NCI-H1436 treated with DMSO at 0.1 percent for 48 hours (cell line): ENCODE data around the gene ARFGAP2.

ENCODE experiments used
- DNase-seq: peaks from one replicate; lab custom pipeline; 2025; lab: John Stamatoyannopoulos, UW

Gene ARFGAP2

DNA sequence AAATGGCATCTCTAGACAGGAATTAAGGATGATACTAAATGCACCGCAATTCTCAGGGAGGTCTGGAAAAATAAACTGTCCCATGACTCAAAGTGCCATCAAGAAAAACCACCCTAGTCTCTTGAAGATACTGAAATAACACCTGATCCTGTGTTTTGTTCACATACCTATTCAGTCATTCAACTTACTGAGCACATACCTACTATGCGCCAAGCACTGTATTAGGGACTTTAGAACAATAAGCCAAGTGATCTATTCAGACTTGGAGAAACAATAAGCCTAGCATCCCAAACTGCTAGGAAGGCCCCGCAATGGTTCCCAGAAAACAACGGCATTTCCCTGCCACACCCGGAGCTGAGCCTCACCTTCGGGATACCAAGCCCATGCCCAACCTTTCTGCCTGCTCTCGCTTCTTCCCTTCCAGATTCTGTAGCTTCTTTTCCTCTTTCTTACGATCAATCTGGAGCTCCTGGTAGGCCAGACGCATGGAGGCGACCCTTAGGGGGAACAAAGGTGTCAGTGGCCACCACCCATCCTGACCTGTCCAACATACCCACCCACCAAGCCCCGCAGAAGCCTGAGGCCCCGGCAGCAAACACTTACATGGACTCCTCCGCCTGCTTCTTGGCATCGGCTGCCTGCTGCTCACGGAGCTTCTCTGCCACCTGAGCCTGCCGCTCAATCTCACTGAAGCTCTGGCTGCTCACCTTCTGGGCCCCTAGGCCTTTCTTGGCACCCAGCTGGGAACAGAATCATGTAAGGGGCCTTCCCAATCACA lies 5.4 kb downstream of the ARFGAP2 start:
- no peak for DNase-seq

DNA sequence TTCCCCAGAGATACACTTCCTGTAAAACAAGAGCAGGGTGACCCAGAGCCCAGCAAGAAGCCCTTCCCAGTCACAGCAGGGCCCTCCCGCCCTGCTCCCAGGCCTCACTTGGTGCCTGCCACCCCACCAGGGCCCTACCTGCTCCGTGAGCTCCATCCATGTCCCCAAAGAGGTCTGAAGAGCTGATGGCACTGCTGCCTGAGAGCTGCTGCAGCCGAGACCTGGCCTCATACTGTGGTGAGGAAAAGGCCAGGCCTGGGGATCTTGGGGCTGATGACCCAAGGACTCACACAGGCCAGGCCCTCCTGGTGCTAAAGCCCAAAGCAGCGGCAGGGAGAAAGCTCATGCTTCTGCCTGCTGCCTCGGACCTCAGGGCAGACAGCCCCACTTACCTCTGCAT lies 10.3 kb downstream of the ARFGAP2 start:
- no peak for DNase-seq

DNA sequence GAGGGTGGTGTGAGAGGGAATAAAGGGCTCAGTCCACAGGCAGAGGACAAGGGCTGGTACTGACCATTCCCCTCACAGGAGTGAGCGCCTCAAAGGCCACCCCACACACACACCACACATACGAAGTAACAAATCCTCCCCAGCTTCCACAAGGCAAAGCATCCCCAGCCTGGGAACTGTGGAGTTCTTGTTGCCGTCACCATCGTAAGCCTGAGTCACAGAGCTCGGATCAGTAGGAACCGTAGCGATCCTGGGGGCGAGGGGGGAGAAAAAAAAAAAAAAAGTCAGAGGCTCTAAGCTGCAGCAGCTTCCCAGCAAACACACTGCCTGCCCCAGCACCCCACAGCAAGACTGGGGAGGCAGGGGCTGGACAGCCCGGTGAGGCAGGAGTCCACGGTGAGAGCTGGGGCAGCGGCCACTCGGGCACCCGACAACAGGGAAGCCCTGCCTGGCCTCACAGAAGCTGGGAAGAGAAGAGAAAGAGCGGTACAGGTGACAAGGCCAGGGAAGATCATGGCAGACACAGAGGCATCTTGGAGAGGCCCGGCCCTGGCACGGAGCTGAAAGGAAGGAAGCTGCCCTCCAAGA lies 11.3 kb downstream of the ARFGAP2 start:
- no peak for DNase-seq

DNA sequence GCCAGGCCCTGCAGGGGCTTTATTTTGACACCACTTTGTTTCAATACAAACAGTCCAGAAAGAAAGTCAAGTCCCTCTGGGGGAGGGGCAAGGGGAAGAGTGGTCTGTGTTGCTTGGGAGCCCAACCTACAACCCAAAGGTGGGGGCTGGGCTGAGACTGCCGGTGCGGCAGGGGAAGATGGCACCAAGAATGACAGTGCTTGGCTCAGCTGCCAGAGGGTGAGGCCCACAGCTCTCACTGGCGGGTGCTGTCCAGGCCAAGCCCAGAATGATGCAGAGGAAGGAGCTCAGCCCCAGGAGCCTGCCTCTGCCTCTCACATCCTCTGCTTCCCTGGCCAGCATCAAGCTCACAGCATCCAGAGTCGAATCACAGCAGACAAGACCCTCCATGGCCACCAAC lies 12.4 kb downstream of the ARFGAP2 start:
- no peak for DNase-seq

DNA sequence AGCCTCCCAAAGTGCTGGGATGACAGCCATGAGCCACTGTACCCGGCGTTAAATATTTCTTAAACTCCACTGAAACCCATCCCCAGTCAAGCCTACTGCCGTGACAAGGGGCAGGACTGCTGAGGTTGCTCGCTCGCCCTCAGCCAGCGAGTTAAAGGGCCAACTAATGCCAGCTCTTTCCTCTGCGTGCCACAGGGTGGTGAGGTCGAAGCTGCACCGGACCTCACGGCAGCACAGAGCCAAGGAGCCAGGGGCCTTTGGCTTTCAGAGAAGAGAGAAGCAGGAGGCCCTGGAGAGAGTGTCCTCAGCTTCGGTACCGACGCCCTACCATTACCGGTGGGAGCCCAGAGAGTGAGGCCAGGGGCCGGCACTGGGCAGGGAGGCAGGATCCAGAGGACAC lies 12.8 kb downstream of the ARFGAP2 start:
- no peak for DNase-seq

DNA sequence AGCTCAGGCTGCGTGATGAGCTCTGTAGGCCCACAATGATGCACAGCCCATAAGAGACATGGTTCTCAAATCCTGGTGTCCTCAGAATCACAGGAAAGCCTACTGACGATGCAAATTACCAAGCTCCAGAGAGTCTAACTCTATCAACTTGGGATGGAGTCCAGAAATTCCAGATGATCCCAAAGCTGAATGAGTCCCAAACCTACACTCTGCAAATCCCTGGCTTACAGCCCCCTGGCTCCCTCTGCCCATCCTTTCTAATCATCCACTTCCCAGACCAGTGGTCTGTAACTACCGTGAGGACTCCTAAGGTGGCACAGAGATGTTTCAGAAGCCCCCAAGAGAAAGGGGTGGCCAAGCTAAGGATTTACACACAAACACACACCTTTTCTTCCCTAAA lies 13.5 kb downstream of the ARFGAP2 start:
- DNase-seq = no peak

DNA sequence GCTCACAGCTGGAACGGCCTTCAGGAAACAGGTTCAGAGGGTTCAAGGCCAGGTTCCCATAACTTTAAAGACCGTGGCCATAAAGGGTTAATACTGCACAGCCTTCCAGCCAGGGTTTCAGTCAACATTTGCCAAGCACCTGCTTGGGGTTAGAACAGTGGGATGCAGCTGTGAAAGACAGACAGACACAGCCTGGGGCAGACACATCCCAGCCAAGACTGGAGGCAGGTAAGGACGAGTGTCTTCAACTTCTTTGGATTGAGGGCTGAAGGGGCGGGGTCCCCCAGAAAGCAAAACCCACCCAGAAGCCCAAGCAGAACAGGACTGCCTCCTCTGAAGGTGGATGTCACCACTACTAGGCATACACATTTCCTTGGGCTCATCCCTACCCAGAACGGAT lies 14.3 kb downstream of the ARFGAP2 start:
- no peak for DNase-seq

DNA sequence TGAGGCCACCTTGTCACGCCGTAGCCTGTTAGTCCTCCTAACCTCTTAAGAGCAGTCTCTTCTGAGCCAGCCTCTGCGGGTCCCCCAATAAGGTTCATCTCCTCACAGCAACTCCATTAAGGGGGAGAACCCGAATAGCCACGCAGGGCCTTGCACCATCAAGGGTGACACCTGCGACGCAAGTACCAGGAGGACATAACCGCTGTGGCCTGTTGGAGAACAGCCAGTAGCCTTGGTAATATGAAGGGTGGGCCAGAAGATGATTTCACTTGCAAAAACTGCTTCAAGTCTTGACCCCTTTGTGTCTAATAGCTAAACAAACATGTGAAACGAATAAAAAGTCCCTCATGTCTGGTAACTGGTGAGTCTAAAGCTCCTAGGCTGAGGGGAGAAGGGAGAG lies 14.8 kb downstream of the ARFGAP2 start:
- no peak for DNase-seq

DNA sequence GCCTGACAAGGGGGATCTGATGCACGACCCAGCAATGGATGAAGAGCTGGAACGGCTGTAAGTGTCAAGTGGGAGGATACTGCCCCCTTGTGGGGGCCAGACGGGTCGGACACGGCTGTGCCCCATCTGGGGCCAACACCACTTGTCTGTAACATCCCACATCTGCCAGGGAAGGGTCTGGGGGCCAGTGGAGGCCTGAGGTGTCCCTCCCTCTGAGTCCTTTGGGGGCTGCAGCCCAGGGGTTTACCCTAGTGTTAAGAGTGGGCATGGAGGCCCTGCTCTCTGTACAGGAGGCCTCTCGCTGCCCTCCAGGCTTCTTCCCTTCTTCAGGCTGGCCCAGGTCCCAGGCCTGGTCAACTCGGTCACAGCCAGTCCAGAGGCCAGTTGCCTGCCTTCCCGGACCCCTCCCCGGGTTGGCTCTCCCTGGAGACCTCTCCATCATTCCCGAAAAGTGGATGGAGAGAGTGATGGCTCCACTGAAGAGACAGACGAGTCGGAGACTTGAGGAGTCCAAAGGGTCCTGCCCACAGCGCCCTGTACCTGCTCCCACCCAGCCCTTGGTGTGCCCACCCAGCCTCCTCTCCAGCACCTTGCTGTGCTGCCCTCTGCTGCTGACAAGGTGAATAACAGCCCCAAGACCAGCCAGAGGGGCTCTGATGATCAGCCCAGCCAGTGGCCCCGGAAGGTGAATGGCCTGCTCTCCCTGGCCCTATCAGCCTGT lies 15.4 kb downstream of the ARFGAP2 start:
- no peak for DNase-seq

DNA sequence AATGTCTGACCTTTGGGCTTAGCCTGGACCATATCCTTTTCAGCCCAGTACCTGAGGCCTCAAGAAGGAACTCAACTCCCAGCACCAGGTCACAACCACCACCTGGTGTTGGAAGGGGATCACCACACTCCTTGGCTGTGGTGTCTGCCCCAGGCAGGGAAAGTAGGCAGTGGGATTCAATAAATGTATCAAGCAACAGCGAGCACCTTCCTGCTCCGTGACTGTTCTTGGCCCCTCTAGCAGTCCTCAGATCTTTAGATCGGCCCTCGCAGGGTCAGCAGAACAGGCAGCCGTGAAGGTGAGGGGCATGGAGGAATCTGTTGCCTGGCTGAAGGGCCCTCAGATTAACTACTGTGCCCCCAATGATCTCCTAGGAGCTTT lies 15.9 kb downstream of the ARFGAP2 start:
- DNase-seq = no peak

DNA sequence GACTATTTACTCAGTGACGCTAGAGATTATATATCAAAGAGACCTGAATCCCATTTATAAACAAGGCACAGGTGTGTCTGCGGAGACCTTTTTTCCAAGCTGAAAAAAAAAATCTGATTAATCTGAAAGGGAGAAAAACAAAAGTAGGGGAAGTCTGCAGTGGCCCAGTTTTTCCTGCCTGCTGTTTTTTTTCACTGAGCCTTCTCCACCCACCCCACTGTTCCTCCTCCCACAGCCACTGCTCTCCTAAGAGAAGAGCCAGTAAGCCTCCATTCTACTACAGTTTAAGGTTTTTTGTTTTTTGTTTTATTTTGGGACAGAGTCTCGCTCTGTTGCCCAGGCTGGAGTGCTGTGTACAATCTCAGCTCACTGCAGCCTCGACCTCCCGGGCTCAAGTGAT lies 18.4 kb downstream of the ARFGAP2 start:
- DNase-seq = no peak

DNA sequence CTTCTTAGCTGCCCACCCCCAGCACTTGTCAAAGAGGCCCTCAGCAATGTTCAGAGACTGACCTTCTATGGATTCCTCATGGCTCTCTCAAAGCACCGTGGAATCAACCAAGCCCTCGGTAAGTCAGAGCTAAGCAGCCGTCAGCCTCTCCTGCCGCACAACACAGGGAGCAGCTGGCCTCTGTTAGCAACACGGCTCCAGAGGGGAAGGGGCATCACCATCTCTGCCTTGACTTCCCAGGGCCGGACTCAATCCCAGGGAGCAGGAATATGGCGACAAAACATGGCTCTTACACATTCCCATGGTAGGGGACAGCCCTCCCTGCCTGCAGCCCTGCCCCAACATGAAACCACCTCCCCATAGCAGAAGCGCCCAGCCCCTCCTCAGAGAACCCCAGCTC lies 18.9 kb downstream of the ARFGAP2 start:
- no peak for DNase-seq

DNA sequence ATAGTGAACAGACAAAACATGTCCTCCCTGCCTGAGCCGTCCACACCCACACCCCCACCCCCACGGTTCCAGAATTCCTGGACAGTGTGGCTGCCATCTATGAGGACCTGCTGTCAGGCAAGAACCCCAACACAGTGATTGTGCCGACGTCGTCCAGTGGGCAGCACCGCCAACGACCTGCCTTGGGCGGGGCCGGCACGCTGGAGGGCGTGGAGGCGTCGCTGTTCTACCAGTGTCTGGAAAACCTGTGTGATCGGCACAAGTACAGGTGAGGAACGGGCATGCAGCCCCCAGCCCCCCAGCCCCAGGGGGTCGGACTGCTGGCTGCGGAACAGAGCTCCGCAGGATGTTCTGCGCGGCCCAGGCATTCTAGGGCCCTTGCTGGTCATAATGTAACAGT lies 19.7 kb downstream of the ARFGAP2 start:
- DNase-seq = no peak

DNA sequence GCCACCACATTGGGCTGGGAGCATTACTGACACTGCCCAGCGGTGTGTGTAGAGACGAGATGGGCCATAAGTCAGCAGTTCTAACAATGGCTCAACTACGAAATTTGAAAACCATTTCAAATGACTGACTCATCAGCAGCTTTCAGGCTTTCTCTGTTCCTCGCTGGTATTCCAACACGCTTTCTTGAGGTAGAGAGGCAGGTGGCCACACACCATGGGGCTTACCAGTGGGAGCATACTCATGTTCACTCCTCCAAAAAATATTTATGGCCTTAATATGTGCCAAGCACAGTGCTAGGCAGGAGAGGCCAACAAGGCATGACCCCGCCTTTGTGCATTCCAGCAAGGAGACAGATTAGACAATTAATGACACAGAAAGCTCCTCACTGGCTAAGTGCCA lies 20.3 kb downstream of the ARFGAP2 start:
- DNase-seq = no peak

DNA sequence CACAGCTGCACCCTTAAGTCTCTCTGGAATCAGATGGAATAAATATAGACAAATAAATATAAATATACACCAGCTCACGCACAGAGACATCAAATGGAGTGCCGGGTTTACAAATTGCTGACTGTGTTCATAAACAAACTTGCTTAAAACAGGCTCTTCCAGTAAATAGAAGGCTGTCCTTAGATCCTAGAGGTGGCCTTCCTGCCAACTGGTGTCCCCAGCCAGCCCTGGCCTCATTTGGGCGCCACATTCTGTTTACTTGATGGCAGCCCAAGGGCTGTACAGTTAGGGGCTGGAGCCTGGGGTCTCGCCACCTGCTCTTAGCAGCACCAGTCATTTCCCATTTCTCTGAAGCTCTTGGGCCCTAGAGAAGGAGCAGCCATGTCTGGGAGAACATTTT lies 20.8 kb downstream of the ARFGAP2 start:
- no peak for DNase-seq

DNA sequence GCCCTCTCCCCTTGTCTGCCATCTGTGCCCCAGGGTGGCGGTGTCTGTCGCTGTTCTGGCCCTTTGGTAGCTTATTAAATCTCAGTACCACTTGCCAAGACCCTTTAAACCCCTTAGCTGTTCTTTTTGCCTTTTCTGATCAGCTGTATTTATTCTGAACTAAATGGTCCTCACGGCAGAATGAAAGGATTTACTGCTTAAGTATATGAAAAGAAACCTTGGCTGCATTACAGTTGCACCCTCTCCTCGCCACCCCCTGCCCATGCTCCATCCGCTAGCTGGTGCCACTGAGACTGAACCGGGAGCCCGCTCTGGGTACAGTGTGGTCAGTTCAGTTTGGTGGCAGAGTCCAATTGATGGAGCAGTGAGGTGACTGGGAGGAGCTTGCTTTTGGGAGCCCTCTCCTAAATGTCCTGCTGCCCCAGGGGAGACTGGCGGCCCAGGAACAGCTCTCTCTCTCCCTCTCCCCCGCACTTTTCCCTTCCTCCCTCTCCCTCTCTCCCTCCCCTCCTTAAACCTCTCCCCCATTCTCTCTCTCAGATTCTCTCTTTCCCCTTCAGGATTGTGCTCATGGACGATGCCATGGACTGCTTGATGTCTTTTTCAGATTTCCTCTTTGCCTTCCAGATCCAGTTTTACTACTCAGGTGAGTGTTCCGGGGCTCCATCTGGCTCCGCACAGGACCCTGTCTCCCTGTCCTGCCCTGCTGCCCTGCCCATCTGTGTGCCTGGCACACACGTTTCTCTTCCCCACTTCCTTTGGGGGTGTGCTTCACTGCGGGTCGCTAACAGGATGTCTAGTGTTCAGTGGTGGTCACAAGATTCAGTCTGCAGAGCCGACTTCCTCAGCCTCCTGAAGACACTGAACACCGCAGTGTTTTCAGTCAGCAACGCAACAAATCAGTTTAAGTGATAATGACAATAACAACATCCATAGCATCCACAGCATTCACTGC lies 21.8 kb downstream of the ARFGAP2 start:
- no peak for DNase-seq

DNA sequence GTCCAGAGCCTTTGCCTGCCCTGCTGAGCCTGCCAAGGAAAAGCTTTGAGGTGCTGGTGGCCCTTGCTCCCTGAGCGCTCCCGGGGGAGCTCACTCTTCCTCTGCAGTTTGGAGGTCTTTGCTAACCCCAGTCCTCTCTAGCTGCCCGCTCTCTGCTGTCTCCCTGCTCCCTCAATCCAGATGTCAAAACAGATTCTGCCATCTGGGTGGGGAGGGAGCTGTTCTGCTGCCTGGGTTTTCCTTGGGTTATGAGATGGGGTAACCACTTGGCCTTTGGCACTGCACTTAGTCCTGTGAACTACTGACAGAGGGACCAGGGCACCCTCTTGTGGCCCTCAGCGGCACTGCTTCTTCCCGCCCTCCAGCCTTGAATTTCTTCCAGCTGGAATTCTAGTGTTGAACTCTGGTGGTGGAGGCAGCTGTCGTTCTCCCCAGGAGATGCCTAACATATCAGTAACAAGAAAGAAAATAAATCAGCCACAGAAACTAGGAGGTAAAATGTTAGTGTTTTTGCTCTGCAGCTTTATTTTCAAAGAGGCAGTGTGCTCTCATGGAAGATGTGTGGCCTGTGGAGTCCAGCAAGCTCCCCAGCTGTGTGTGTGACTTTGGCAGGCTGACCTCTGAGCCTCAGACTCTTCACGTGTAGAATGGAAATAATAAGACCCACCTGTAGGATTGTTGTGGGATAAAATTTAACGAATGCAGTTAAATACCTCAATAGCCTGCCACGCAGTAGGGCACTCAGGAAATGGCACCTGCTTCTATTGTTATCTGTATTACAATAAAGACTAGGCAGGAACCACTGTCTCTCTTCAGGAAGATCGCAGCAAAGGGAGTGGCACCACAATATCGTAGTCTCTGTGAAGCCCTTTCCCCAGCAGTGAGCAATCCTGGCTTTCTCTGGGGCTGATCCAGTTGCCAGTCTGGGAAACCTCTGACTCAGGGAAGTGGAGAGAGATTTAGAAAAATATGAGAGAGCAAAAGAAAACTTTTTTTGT lies 23.4 kb downstream of the ARFGAP2 start:
- no peak for DNase-seq

DNA sequence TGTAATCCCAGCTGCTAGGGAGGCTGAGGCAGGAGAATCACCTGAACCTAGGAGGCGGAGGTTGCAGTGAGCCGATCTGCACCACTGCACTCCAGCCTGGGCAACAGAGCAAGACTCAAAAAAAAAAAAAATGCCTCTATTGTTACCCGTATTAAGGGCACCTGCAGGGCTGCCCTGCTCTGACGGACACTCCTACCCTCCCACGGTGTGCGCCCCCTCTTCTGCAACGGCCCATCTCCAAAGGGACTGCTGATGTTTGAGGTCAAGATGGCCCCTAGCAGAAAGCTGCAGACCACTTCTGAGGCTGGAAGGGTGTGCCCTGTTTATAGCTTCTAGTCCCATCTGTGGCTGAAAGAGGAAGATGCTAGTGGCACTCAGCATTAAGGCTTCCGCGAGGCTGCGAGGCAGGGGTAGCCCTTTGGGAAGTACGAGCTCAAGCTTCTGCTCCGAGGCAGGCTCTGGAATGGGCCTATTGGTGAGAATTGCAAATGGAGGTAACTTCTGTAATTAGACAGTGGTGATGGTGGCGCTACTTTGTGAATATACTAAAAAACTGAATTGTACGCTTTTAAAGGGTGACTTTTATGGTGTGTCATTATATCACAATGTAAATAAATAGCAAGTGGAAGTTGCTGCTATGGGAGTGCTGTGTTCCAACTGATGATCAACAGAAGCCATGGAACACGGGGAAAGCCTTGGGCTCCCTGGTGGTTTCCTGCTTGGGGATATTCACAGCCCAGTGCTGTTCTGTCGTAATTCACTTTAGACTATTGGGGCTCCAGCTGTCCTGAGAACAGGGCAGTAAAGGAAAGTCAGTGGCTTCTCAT lies 24.3 kb downstream of the ARFGAP2 start:
- DNase-seq = no peak

DNA sequence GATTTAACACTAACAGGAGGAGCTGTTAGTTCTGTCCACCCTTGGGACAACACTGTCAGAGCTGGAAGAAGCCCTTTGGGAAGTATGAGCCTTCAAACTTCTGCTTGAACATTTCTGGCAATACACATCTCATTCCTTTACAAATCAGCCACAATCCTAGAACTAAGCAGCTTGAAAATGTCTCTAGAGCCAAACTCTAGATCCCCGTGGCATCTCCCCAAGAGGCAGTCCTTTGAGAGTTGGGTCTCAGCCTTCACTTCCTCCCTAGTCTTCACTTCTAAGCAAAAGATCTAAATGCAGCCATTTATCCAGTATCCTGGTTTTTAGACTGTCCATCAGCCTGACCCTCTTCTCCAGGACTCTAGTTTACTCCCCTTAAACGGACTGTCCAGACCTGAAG lies 26.9 kb downstream of the ARFGAP2 start:
- no peak for DNase-seq

DNA sequence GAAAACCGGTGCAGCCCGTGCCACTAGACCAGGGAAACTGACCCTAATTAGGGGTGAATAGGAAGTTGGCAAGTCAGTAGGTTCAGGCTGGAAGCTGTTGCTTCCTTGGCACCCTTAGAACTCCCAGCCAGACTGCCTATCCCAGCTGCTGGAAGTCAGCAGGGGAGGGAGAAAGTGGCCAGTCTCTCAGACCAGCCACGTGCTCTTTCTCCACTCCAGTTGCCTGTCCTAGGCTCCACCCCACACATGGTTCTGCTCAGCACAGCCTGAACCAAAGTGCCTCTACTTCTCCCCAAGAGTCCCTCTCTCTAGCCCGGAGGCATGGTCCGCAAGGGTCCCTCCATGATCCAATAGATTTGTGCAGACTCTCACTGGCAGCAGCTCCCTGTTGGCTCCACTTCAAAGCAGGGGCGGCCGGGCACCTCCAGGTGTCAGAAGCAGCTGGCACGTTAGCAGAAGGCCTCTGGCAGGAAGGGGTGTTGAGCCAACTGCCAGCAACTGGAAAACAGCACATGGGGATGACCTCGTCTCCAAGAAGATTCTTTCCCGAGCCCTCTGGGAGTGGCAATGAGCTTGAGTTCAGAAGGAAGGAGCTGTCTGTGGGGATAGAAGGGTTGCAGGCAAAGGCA lies 27.7 kb downstream of the ARFGAP2 start:
- no peak for DNase-seq
